GM12878 (cell line): Measurements from ENCODE around the gene HCRT. TPM values are rescaled to one million over a fixed set of nuclear protein-coding genes. Genes with fewer than 3 reads are reported as not detected.

Experiments used
- ATAC-seq: fragments of 200-7000 bp; cut with Tn5 transposase; 3 replicates; pipeline ENCODE4 v1.9.1; 2020; ENCODE audit warnings: mild to moderate bottlenecking, moderate library complexity
- BruUV-seq: library from RNA; stranded (reverse); fragments of 400-500 nt; replicated peaks from 2 replicates; lab custom pipeline; 2021; lab: Mats Ljungman, UMichigan
- CTCF ChIA-PET: fragments of 300-600 bp; sonication (Branson Sonifier 250); formaldehyde crosslinking; extraction: SDS; loops from one replicate; lab custom pipeline; 2021; ENCODE audit warnings: inconsistent platforms; lab: Yijun Ruan, JAX
- POLR2A ChIA-PET: fragments of 350-600 bp; formaldehyde crosslinking; extraction: SDS; loops from one replicate; lab custom pipeline; 2021; ENCODE audit warnings: inconsistent platforms; lab: Charles Lee
- RAD21 ChIA-PET: fragments of 300-600 bp; sonication (Branson Sonifier 250); formaldehyde crosslinking; loops from one replicate; lab custom pipeline; 2023; ENCODE audit warnings: antibody characterized with exemption; ENCODE audit not compliant: unreplicated experiment; lab: Charles Lee
- SMC1A ChIA-PET: fragments of 300-600 bp; sonication (Branson Sonifier 250); formaldehyde crosslinking; loops from one replicate; lab custom pipeline; 2023; ENCODE audit not compliant: unreplicated experiment, uncharacterized antibody; lab: Charles Lee
- DNase-seq: peaks from one replicate; pipeline ENCODE4 v3.0.0-alpha.2; 2011; ENCODE audit warnings: low read depth, low spot score
- FAIRE-seq: peaks from 3 replicates; lab custom pipeline; 2011; peaks lifted over from hg19 to GRCh38; lab: Jason Lieb, UNC
- H2AFZ ChIP-seq: 2 replicates; pipeline ENCODE4 v1.6.0; 2011; ENCODE audit warnings: low read depth, low read length, control low read depth; ENCODE audit not compliant: control insufficient read depth
- H3K27ac ChIP-seq: 2 replicates; pipeline ENCODE4 v1.5.1; 2011; ENCODE audit warnings: control low read depth; ENCODE audit not compliant: control insufficient read depth, insufficient read depth
- H3K27me3 ChIP-seq, 2 experiments: replicated peaks in 1 of 2; 2 replicates each; pipeline versions ENCODE4 v1.6.0 to v1.6.1; 2011; ENCODE audit warnings: low read length in 1 of 2; ENCODE audit not compliant: control insufficient read depth in 2 of 2, insufficient read depth in 2 of 2
- H3K36me3 ChIP-seq, 2 experiments: 2 replicates each; pipeline ENCODE4 v1.5.1; 2011; ENCODE audit warnings: low read length in 1 of 2; ENCODE audit not compliant: control insufficient read depth in 2 of 2, insufficient read depth in 2 of 2
- H3K4me1 ChIP-seq: 2 replicates; pipeline ENCODE4 v1.6.1; 2011; ENCODE audit warnings: mild to moderate bottlenecking, low read length, moderate library complexity, mixed read lengths; ENCODE audit not compliant: control insufficient read depth, insufficient read depth
- H3K4me2 ChIP-seq: 2 replicates; pipeline ENCODE4 v1.6.0; 2011; ENCODE audit warnings: control low read depth; ENCODE audit not compliant: control insufficient read depth, insufficient read depth
- H3K4me3 ChIP-seq: fragments of 200-600 bp; sonication (generic); 2 replicates; pipeline ENCODE4 v1.5.1; 2016
- H3K79me2 ChIP-seq: 2 replicates; pipeline ENCODE4 v1.6.0; 2011; ENCODE audit warnings: low read length; ENCODE audit not compliant: control insufficient read depth, insufficient read depth
- H3K9ac ChIP-seq: 2 replicates; pipeline ENCODE4 v1.8.0; 2011; ENCODE audit warnings: low read length, control low read depth, mixed read lengths; ENCODE audit not compliant: control insufficient read depth, insufficient read depth
- H3K9me3 ChIP-seq: replicated peaks from 3 replicates; pipeline ENCODE4 v1.5.1; 2011; ENCODE audit warnings: mild to moderate bottlenecking, low read length; ENCODE audit not compliant: control insufficient read depth, insufficient read depth
- H4K20me1 ChIP-seq: 2 replicates; pipeline ENCODE4 v1.6.0; 2011; ENCODE audit not compliant: control insufficient read depth, insufficient read depth
- BACH1 ChIP-seq: fragments of 450-650 bp; IDR thresholded peaks from 2 replicates; pipeline ENCODE4 v1.6.1; 2017; ENCODE audit warnings: mild to moderate bottlenecking, borderline replicate concordance
- CHD2 ChIP-seq: IDR thresholded peaks from 2 replicates; pipeline ENCODE4 v1.6.1; 2011; ENCODE audit warnings: low read depth, low read length, improper control_type of control experiment, borderline replicate concordance
- EP300 ChIP-seq, 2 experiments: fragments of 150-350 bp in 1 of 2; IDR thresholded peaks; 2 replicates each; pipeline ENCODE4 v1.6.1; 2011 to 2012; ENCODE audit warnings: low read depth in 2 of 2, low read length in 2 of 2, borderline replicate concordance in 1 of 2, improper control_type of control experiment in 1 of 2, inconsistent platforms in 1 of 2; ENCODE audit not compliant: control insufficient read depth in 1 of 2
- IKZF2 ChIP-seq, 2 experiments: fragments of 450-650 bp; IDR thresholded peaks; 2 replicates each; pipeline ENCODE4 v1.6.1; 2017; ENCODE audit warnings: mild to moderate bottlenecking in 2 of 2, moderate library complexity in 2 of 2
- KAT2A ChIP-seq: conservative IDR thresholded peaks from 2 replicates; pipeline ENCODE4 v1.6.1; 2011; ENCODE audit warnings: low read depth, low read length; ENCODE audit not compliant: control insufficient read depth
- MEF2A ChIP-seq: IDR thresholded peaks from 2 replicates; pipeline ENCODE4 v1.6.1; 2011; ENCODE audit warnings: low read depth, mild to moderate bottlenecking, low read length, moderate library complexity; ENCODE audit not compliant: insufficient read depth
- NFXL1 ChIP-seq: fragments of 450-650 bp; IDR thresholded peaks from 2 replicates; pipeline ENCODE4 v1.6.1; 2017; ENCODE audit warnings: antibody characterized with exemption, mild to moderate bottlenecking, borderline replicate concordance
- NFYA ChIP-seq: IDR thresholded peaks from 2 replicates; pipeline ENCODE4 v1.6.1; 2011; ENCODE audit warnings: low read depth, mild to moderate bottlenecking, low read length, improper control_type of control experiment, borderline replicate concordance
- NRF1 ChIP-seq: conservative IDR thresholded peaks from 2 replicates; pipeline ENCODE4 v1.6.1; 2011; ENCODE audit warnings: mild to moderate bottlenecking, low read depth, low read length, improper control_type of control experiment
- RBBP5 ChIP-seq: fragments of 200-600 bp; sonication (generic); conservative IDR thresholded peaks from 2 replicates; pipeline ENCODE4 v1.6.1; 2016
- SMC3 ChIP-seq: IDR thresholded peaks from 2 replicates; pipeline ENCODE4 v1.6.1; 2011; ENCODE audit warnings: low read length, improper control_type of control experiment, borderline replicate concordance
- STAT1 ChIP-seq: fragments of 450-650 bp; conservative IDR thresholded peaks from 2 replicates; pipeline ENCODE4 v1.6.1; 2014; ENCODE audit warnings: antibody characterized with exemption, mild to moderate bottlenecking
- TCF7 ChIP-seq: IDR thresholded peaks from 2 replicates; pipeline ENCODE4 v1.6.1; 2014; ENCODE audit warnings: antibody characterized with exemption, borderline replicate concordance
- ZNF207 ChIP-seq: fragments of 450-650 bp; IDR thresholded peaks from 2 replicates; pipeline ENCODE4 v1.6.1; 2014; ENCODE audit warnings: antibody characterized with exemption, mild to moderate bottlenecking, borderline replicate concordance
- ZNF384 ChIP-seq: IDR thresholded peaks from 2 replicates; pipeline ENCODE4 v1.6.1; 2012; ENCODE audit warnings: low read depth, mild to moderate bottlenecking, low read length, improper control_type of control experiment, borderline replicate concordance
- WGBS: methylation state at CpG from one replicate; pipeline ENCODE4 v1.1.6; 2016; ENCODE audit warnings: low lambda C conversion rate; ENCODE audit not compliant: insufficient replicate concordance, insufficient coverage; ENCODE audit errors: missing lambda C conversion rate; 5-methylcytosine and 5-hydroxymethylcytosine counted together
- in situ Hi-C: fragments of 300-500 bp; cut with MboI; formaldehyde crosslinking; loops from 9 replicates; pipeline ENCODE4 v1.14.3; 2018; ENCODE audit warnings: mixed read lengths
- intact Hi-C: fragments of 100-400 bp; cut with micrococcal nuclease; formaldehyde crosslinking; loops from one replicate; pipeline ENCODE4 v1.14.2; 2022; ENCODE audit not compliant: unreplicated experiment
- polyA plus RNA-seq, 11 experiments: library from polyadenylated mRNA; depleted of rRNA in 4 of 11; unstranded in 6 of 11; stranded (reverse) in 5 of 11; fragments of >200 nt; fragmentation: Nextera tagmentation in 4 of 11; fragmentation: Illumina TruSeq in 1 of 11; extraction: Ambion mirVana in 4 of 11; extraction: Trizol in 1 of 11; gene quantifications; 1 replicate in 1 of 11; 2 replicates in 10 of 11; pipeline versions ENCODE4 v1.2.1 to v1.2.3, GENCODE V29; 2011 to 2016; ENCODE audit warnings: inconsistent platforms in 2 of 11, missing spikeins in 2 of 11, low read depth in 1 of 11
- total RNA-seq, 4 experiments: library from RNA; depleted of rRNA in 3 of 4; stranded (reverse); fragments of >200 nt in 3 of 4; fragmentation: Illumina TruSeq in 1 of 4; extraction: Trizol in 1 of 4; gene quantifications; 2 replicates each; pipeline versions ENCODE4 v1.2.1 to v1.2.3, GENCODE V29; 2013 to 2021
- TF ChIP-seq, protein P1 (sequence below): fragments of 450-650 bp; IDR thresholded peaks from 2 replicates; pipeline ENCODE4 v1.6.1; 2017; ENCODE audit warnings: antibody characterized with exemption, mild to moderate bottlenecking, moderate library complexity
- TF ChIP-seq, protein P2 (sequence below): IDR thresholded peaks from 2 replicates; pipeline ENCODE4 v1.6.1; 2011; ENCODE audit warnings: borderline replicate concordance, low read depth, mild to moderate bottlenecking, moderate library complexity, low read length; ENCODE audit not compliant: insufficient read depth, poor library complexity, severe bottlenecking

HCRT gene
- total and polyA plus RNA-seq, 10 of the 15 experiments (the other 5 are each of a cell fraction or from before 2014, with no cell fraction given): 0.41 TPM; not detected in 9

DNA sequence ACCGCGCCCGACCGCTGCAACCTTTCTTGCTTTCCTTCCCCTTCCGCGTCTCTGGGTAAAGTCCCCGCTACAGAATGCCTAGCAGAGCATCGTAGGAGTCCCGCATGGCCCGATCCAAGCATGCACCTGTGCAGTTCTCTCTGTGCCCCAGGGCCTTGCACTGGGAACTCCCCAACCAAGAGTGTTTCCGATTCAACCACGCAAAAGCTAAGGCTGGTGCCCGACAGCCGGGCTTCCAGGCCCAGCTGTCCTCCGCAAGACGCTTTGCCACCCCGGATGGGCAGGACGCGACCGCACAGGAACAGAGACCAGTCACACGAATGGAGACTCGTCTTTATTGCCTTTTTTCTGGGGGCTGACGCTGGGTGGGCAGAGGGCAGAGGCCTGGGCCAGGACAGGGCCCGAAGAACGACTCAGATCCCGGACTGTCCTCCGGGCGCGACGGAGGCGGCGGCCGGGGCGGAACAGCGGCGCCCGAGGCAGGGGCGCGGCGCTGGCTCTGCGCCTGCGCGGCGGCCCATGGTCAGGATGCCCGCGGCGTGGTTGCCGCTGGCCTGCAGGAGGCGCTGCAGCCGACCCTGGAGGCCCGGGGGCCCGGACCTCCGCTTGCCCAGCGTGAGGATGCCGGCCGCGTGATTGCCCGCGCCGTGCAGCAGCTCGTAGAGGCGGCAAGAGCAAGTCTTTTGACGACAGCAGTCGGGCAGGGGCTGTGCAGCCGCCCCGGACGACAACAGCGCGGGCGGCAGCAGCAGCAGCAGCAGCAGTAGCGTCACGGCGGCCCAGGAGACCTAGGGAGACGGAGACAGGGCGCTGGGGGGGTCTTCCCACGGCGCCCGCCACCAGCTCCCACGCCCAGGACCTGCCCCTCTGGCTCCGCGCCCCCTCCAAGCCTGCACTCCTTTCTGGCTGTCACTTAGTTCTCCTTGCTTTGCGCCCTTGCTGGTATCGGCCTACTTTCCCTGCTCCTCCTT is 1.2 kb downstream of the HCRT start:
- FAIRE-seq: peak; percentile 80
- peak; percentile 79 for ATAC-seq
- SMC1A ChIA-PET: interaction anchor here (2.2 kb wide), 1 partner anchor 10 kb away, joined by 13 read pairs; the partner anchor contains the start of gene GHDC
- Histone ChIP-seq H3K79me2 (no peaks in the 10 kb centered on the region), H3K27ac (no peak overlapping the region; the same call in 1 of the 2 replicates), H3K9me3 (no peaks in the 10 kb centered on the region), H3K4me1 (peaks cover 27% of the 10 kb centered on the region), H3K9ac (peak overlapping the region; percentile 48), H3K36me3 (no peaks in the 10 kb centered on the region), H2AFZ (peak overlapping the region; percentile 73), H4K20me1 (no peaks in the 10 kb centered on the region), H3K4me2 (peak overlapping the region; percentile 51), H3K27me3 (no peaks in the 10 kb centered on the region), H3K4me3 (peak overlapping the region; percentile 76)
- RAD21 ChIA-PET: interaction anchor here (0.6 to 2.5 kb wide), 8 partner anchors 10 to 224 kb away, joined by 3 to 9 read pairs (median 4); partner anchors contain the start of genes GHDC, KAT2A and NKIRAS2
- 1% methylated on average over 83 of the region's 83 CpGs for WGBS
- no TSS peak for BruUV-seq
- CTCF ChIA-PET: interaction anchor here (0.6 to 3.7 kb wide), 19 partner anchors 10 to 223 kb away, joined by 3 to 17 read pairs (median 3); partner anchors contain the start of genes DNAJC7 and GHDC
- DNase-seq: peak; percentile 23
- in situ Hi-C loops (no loop called here), intact Hi-C loops (loop anchor here (5.0 to 10.0 kb wide), 3 partner anchors 103 to 221 kb away; partner anchors contain the start of genes CNP and STAT5A)
- POLR2A ChIA-PET: interaction anchor here (0.6 to 0.7 kb wide), 2 partner anchors 8 to 64 kb away, joined by 4 to 7 read pairs; no protein-coding TSS in a partner anchor
- TF ChIP-seq STAT1 (peak; percentile 74; the same call in 1 of the 2 replicates), CHD2 (no peak), NFYA (no peak), BACH1 (peak; percentile 56), NRF1 (peak; percentile 76), ZNF384 (no peak), NFXL1 (no peak), MEF2A (no peak), IKZF2 (IDR thresholded peaks at IDR 0.05) (peak in 1 of 2 experiments; percentile 28; a peak in 1 of 4 replicates), TCF7 (no peak), RBBP5 (no peak), EP300 (IDR thresholded peaks at IDR 0.05; ENCODE audit: borderline replicate concordance in 1 of 2, control insufficient read depth in 1 of 2, low read depth in 2 of 2, low read length in 2 of 2) (no peak), SMC3 (peak; percentile 20; the same call in 1 of the 2 replicates), KAT2A (no peak), ZNF207 (peak; percentile 84)
- TF ChIP-seq, protein P1, sequence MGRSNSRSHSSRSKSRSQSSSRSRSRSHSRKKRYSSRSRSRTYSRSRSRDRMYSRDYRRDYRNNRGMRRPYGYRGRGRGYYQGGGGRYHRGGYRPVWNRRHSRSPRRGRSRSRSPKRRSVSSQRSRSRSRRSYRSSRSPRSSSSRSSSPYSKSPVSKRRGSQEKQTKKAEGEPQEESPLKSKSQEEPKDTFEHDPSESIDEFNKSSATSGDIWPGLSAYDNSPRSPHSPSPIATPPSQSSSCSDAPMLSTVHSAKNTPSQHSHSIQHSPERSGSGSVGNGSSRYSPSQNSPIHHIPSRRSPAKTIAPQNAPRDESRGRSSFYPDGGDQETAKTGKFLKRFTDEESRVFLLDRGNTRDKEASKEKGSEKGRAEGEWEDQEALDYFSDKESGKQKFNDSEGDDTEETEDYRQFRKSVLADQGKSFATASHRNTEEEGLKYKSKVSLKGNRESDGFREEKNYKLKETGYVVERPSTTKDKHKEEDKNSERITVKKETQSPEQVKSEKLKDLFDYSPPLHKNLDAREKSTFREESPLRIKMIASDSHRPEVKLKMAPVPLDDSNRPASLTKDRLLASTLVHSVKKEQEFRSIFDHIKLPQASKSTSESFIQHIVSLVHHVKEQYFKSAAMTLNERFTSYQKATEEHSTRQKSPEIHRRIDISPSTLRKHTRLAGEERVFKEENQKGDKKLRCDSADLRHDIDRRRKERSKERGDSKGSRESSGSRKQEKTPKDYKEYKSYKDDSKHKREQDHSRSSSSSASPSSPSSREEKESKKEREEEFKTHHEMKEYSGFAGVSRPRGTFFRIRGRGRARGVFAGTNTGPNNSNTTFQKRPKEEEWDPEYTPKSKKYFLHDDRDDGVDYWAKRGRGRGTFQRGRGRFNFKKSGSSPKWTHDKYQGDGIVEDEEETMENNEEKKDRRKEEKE: 0 out of 2 replicates have a peak, but pooled peaks have one; percentile 20
- TF ChIP-seq, protein P2, sequence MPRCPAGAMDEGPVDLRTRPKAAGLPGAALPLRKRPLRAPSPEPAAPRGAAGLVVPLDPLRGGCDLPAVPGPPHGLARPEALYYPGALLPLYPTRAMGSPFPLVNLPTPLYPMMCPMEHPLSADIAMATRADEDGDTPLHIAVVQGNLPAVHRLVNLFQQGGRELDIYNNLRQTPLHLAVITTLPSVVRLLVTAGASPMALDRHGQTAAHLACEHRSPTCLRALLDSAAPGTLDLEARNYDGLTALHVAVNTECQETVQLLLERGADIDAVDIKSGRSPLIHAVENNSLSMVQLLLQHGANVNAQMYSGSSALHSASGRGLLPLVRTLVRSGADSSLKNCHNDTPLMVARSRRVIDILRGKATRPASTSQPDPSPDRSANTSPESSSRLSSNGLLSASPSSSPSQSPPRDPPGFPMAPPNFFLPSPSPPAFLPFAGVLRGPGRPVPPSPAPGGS: no peak
